ENCODE results near the gene CDC45.

- TF ChIP-seq EZH2 (IDR thresholded peaks at IDR 0.05; ENCODE audit: low read length, missing control alignments) = no peak
- no peak for TF ChIP-seq CTCF (conservative IDR thresholded peaks at IDR 0.05 in 1 of 2, IDR thresholded peaks at IDR 0.05 in 1 of 2; ENCODE audit: low read depth in 1 of 2, low read length in 2 of 2)
These were observed 23.2 kb upstream of the CDC45 start for GRCh38 chr22:19456541-19456940.

All from fibroblast of lung (primary cell).